Activated CD8-positive, alpha-beta memory T cell treated with anti-CD3 and anti-CD28 coated beads, Interleukin-2, amount 10 ng/mL, durations not matched to agents 7 days and 5 days (primary cell): ENCODE measurements around the gene PTPRN. TPM values are rescaled to one million over a fixed set of nuclear protein-coding genes. Genes with fewer than 3 reads are reported as not detected.
A peak's percentile ranks its signal among the peaks of the same experiment; 100 is the strongest.
"Not testable (repeated sequence)": the region's sequence is repeated elsewhere in the genome, so short reads cannot be mapped to it uniquely, and the experiment has no call there.

Experiments used
- ATAC-seq: fragments of 150-1000 bp; cut with Tn5 transposase; one replicate; pipeline ENCODE4 v1.10.0; 2021; ENCODE audit warnings: moderate library complexity
- CTCF ChIA-PET: fragments of 350-600 bp; sonication (Branson Sonifier 250); formaldehyde crosslinking; loops from one replicate; lab custom pipeline; 2021; ENCODE audit warnings: antibody characterized with exemption; lab: Charles Lee
- DNase-seq: peaks from one replicate; pipeline ENCODE4 v3.0.0-alpha.2; 2020
- H3K27ac Mint-ChIP-seq: one replicate; pipeline ENCODE4 v1.8.0; 2021; ENCODE audit warnings: mild to moderate bottlenecking, mixed read lengths
- H3K27me3 Mint-ChIP-seq: one replicate; pipeline ENCODE4 v1.8.0; 2021; ENCODE audit warnings: mixed read lengths
- H3K36me3 Mint-ChIP-seq: one replicate; pipeline ENCODE4 v1.8.0; 2021; ENCODE audit warnings: mild to moderate bottlenecking, mixed read lengths
- H3K4me1 Mint-ChIP-seq: one replicate; pipeline ENCODE4 v1.8.0; 2021; ENCODE audit warnings: mixed read lengths
- H3K4me3 Mint-ChIP-seq: one replicate; pipeline ENCODE4 v1.8.0; 2021; ENCODE audit warnings: mild to moderate bottlenecking, moderate library complexity, mixed read lengths
- H3K9me3 Mint-ChIP-seq: one replicate; pipeline ENCODE4 v1.8.0; 2022; ENCODE audit warnings: low read depth, mixed read lengths
- total RNA-seq, 2 experiments: library from RNA; stranded (reverse); gene quantifications; one replicate each; pipeline ENCODE4 v1.2.3, GENCODE V29; 2021

Gene PTPRN
- total RNA-seq, 2 experiments from 2014 or later = 0.28 TPM; not detected in 1

DNA sequence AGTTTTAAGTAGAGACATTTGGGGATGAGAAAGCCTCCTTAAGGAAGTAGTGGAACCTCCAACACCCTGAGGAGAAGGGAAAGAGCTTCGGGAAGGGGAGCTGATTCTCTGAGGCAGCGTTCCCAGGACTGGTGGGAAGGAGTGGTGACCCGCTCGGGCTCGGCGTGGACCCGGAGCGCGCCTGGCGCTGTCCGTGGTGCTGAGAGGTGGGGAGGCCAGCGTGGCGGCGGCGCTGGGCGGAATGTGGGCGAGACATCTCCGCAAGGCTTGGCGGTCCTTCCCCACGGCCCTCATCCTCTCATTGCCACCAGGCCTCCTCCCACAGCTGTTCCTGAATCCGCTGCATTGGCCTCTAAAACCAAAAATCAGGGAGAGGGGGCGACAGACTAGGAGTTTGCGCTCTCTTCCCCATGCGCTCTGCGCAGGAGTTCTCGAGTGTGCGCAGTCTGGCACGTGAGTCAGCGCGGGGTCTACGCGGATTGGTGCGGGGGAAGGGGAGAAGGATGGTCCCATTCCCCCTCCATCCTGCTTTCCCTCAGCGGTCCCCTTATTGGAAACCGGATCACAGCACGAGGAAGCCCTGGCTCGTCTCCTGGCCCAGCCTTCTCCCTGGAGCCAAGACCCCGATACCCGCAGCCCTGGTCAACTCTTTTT, 22.5 kb upstream of the PTPRN start:
- H3K27ac Mint-ChIP-seq = no peak overlapping the region
- peaks cover 2% of the 10 kb centered on the region for H3K9me3 Mint-ChIP-seq
- no peaks in the 10 kb centered on the region for H3K4me1 Mint-ChIP-seq
- peaks cover 73% of the 10 kb centered on the region for H3K27me3 Mint-ChIP-seq
- no peak overlapping the region for H3K4me3 Mint-ChIP-seq
- H3K36me3 Mint-ChIP-seq = no peaks in the 10 kb centered on the region
- CTCF ChIA-PET = no interaction called here
- ATAC-seq = peak; percentile 42
- no peak for DNase-seq

DNA sequence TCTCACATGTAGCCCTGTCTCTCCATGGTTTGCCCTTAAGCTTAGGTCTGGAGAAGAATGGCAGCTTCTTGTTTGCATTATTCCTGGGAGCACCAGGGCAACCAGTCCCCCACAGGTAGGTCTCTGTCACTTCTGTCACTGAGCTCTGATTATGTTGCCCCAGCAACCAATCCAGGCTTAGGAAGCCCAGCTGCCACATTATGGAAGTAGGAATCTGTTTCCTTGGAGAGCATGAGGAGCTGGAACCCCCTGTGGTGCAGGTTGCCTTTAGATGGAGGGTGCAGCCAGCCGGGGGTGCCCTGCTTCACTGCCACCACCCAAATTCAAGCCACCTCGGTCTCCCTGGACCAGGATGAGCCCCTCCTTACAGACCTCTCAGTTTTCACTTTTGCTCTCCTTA, 18.5 kb upstream of the PTPRN start:
- peaks cover 2% of the 10 kb centered on the region for H3K9me3 Mint-ChIP-seq
- H3K36me3 Mint-ChIP-seq = no peaks in the 10 kb centered on the region
- ATAC-seq (no peak), DNase-seq (no peak)
- no peak overlapping the region for H3K27ac Mint-ChIP-seq
- CTCF ChIA-PET = no interaction called here
- peaks cover 68% of the 10 kb centered on the region for H3K27me3 Mint-ChIP-seq
- no peaks in the 10 kb centered on the region for H3K4me1 Mint-ChIP-seq
- no peak overlapping the region for H3K4me3 Mint-ChIP-seq

GRCh38 chr2:219325657-219326315, 16.6 kb upstream of the PTPRN start:
- peaks cover 2% of the 10 kb centered on the region for H3K4me1 Mint-ChIP-seq
- H3K27me3 Mint-ChIP-seq = peaks cover 63% of the 10 kb centered on the region
- no peak overlapping the region for H3K27ac Mint-ChIP-seq
- CTCF ChIA-PET = interaction anchor here (1.1 kb wide), 1 partner anchor 10 kb away, joined by 3 read pairs; no protein-coding TSS in a partner anchor
- no peaks in the 10 kb centered on the region for H3K9me3 Mint-ChIP-seq
- DNase-seq = no peak
- ATAC-seq = no peak
- H3K4me3 Mint-ChIP-seq = no peak overlapping the region
- H3K36me3 Mint-ChIP-seq = no peaks in the 10 kb centered on the region

GRCh38 chr2:219325136-219325535, 15.9 kb upstream of the PTPRN start:
- Mint-ChIP-seq H3K36me3 (no peaks in the 10 kb centered on the region), H3K27ac (no peak overlapping the region), H3K4me3 (no peak overlapping the region), H3K4me1 (peaks cover 3% of the 10 kb centered on the region), H3K9me3 (no peaks in the 10 kb centered on the region), H3K27me3 (peaks cover 56% of the 10 kb centered on the region)
- CTCF ChIA-PET = no interaction called here
- ATAC-seq (no peak), DNase-seq (no peak)

DNA sequence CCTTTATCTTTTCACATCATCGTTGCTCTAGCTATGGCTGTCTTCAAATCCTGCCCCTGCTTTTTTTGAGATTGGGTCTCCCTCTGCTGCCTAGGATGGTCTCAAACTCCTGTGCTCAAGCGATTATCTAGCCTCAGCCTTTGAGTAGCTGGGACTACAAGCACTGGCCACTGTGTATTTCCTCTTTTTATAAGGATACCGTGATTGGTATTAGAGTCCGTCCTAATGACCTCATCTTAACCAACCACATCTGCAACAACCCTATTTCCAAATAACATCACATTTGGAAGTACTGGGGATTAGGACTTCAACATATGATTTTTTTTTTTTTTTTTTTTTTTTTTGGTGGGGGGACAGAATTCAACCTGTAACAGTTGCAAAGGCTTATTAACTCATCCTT, 14.2 kb upstream of the PTPRN start:
- CTCF ChIA-PET = no interaction called here
- Mint-ChIP-seq H3K36me3 (no peaks in the 10 kb centered on the region), H3K4me1 (peaks cover 3% of the 10 kb centered on the region), H3K9me3 (no peaks in the 10 kb centered on the region), H3K4me3 (no peak overlapping the region), H3K27ac (no peak overlapping the region), H3K27me3 (peaks cover 45% of the 10 kb centered on the region)
- DNase-seq = no peak
- no peak for ATAC-seq

DNA sequence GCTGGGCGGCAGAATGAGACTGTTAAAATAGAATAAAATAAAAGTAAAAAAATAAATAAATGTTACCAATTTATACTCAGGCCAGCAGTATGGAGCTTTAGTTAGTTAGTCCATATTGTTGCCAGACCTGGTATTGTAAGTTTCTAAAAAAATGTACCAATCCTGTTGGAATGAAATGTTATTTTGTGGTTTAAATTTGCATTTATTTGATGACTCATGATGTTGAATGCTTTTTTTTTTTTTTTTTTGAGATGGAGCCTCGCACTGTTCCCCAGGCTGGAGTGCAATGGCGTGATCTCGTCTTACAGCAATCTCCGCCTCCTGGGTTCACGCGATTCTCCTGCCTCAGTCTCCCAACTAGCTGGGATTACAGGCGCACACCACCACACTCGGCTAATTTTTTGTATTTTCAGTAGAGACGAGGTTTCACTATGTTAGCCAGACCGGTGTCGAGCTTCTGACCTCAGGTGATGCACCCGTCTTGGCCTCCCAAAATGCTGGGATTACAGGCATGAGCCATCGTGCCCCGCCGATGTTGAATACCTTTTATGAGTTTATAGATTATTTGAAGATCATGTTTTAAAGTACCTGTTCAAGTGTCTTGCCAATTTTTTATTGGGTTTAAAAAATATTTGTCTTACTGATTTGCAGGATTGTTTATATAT, 5.7 kb upstream of the PTPRN start:
- Mint-ChIP-seq H3K27me3 (peaks cover 14% of the 10 kb centered on the region), H3K36me3 (no peaks in the 10 kb centered on the region), H3K4me1 (no peaks in the 10 kb centered on the region), H3K9me3 (no peaks in the 10 kb centered on the region), H3K27ac (no peak overlapping the region), H3K4me3 (no peak overlapping the region)
- CTCF ChIA-PET = interaction anchor here (1.0 to 1.3 kb wide), 2 partner anchors 20 to 195 kb away, joined by 3 to 4 read pairs; no protein-coding TSS in a partner anchor
- DNase-seq (no peak), ATAC-seq (no peak)

- CTCF ChIA-PET = interaction anchor here (0.9 kb wide), 1 partner anchor 153 kb away, joined by 3 read pairs; no protein-coding TSS in a partner anchor
- ATAC-seq, H3K36me3 Mint-ChIP-seq, H3K9me3 Mint-ChIP-seq, H3K27ac Mint-ChIP-seq, H3K4me3 Mint-ChIP-seq, DNase-seq, H3K4me1 Mint-ChIP-seq: not testable (repeated sequence)
- peaks cover 27% of the 10 kb centered on the region for H3K27me3 Mint-ChIP-seq
Measured at GRCh38 chr2:219312683-219313263, 3.6 kb upstream of the PTPRN start.

DNA sequence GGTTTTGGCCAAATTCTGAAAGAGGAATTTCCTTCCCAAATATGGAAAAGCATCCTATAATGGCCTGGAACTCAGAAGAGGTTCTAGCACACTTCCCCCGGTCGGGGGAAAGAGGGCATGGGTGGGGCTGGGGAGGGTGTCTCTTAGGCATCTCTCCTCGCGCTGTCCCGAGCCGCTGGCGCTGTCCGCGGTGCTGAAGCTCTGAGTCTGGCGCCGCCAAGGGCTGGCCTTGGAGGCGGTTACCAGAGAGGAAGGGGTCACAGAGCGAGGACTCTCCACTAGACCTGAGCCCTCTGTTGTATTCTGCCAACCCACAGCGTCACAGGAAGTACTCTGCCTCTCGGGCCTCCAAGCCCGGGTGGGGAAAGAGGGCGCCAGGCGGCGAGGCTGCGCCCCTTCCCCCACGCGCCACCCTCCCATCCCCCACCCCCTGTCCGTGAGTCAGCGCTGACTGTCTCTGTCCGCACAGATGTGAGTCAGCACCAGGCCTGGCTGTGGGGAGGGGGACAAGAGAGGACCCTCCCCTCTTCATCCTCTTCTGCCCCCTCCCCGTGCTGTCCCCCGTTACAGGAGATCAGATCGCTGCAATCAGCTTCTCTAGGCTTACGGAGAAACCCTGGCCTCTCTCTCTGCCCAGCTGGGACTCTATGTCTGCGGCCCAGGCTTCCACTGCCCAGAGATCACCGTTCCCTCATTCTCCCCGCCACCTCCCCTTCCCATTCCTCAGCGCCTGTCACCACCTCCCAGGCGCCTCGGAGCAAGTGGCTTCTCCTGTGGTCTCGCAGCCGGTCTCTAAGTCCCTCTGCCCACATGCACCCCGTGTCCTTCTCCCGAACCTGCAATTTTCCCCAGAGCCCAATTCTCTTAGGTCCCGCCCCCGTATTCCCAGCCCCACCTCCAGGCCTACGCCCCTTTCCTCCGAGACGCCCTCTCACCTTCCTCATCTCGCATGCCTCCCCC, 779 bp downstream of the PTPRN start:
- Mint-ChIP-seq H3K9me3 (no peaks in the 10 kb centered on the region), H3K27ac (no peak overlapping the region), H3K4me3 (no peak overlapping the region), H3K36me3 (no peaks in the 10 kb centered on the region), H3K4me1 (no peaks in the 10 kb centered on the region), H3K27me3 (peaks cover 55% of the 10 kb centered on the region)
- peak; percentile 79 for DNase-seq
- CTCF ChIA-PET = interaction anchor here (0.6 to 1.4 kb wide), 4 partner anchors 13 to 279 kb away, joined by 3 to 7 read pairs (median 3); no protein-coding TSS in a partner anchor
- ATAC-seq = peak; percentile 94

DNA sequence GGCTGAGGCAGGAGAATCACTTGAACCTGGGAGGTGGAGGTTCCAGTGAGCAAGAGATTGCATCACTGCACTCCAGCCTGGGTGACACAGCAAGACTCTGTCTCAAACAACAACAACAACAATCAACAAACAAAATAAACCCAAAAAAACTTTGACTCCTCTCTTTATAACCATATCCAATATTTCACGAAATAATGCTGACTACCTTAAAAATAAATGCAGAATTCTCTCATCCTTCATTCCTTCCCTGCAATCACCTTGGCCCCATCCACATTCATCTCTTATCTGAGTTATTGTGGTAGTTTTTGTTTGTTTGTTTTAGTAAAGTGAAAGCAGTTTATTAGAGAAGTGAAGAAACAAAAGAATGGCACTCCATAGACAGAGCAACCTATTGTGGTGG, 3.2 kb downstream of the PTPRN start:
- no peak overlapping the region for H3K27ac Mint-ChIP-seq
- no peaks in the 10 kb centered on the region for H3K4me1 Mint-ChIP-seq
- H3K36me3 Mint-ChIP-seq = no peaks in the 10 kb centered on the region
- H3K4me3 Mint-ChIP-seq = no peak overlapping the region
- peaks cover 67% of the 10 kb centered on the region for H3K27me3 Mint-ChIP-seq
- H3K9me3 Mint-ChIP-seq = no peaks in the 10 kb centered on the region
- DNase-seq (no peak), ATAC-seq (no peak)
- CTCF ChIA-PET = interaction anchor here (0.7 kb wide), 1 partner anchor 27 kb away, joined by 3 read pairs; the partner anchor contains the start of gene DNAJB2

GRCh38 chr2:219304223-219304622, 5.0 kb downstream of the PTPRN start:
- ATAC-seq (no peak), DNase-seq (no peak)
- H3K4me3 Mint-ChIP-seq = no peak overlapping the region
- H3K27me3 Mint-ChIP-seq = peaks cover 69% of the 10 kb centered on the region
- CTCF ChIA-PET = interaction anchor here (1.6 kb wide), 1 partner anchor 9 kb away, joined by 6 read pairs; no protein-coding TSS in a partner anchor
- H3K9me3 Mint-ChIP-seq = no peaks in the 10 kb centered on the region
- H3K36me3 Mint-ChIP-seq = no peaks in the 10 kb centered on the region
- no peak overlapping the region for H3K27ac Mint-ChIP-seq
- peaks cover under 1% of the 10 kb centered on the region for H3K4me1 Mint-ChIP-seq

GRCh38 chr2:219302412-219302968, 6.7 kb downstream of the PTPRN start:
- H3K4me3 Mint-ChIP-seq = no peak overlapping the region
- no peak overlapping the region for H3K27ac Mint-ChIP-seq
- DNase-seq = no peak
- H3K4me1 Mint-ChIP-seq = peaks cover 5% of the 10 kb centered on the region
- no peaks in the 10 kb centered on the region for H3K36me3 Mint-ChIP-seq
- no peaks in the 10 kb centered on the region for H3K9me3 Mint-ChIP-seq
- ATAC-seq = no peak
- peaks cover 63% of the 10 kb centered on the region for H3K27me3 Mint-ChIP-seq
- CTCF ChIA-PET = interaction anchor here (1.1 to 1.4 kb wide), 3 partner anchors 7 to 50 kb away, joined by 3 to 4 read pairs (median 3); partner anchors contain the start of gene TUBA4B

DNA sequence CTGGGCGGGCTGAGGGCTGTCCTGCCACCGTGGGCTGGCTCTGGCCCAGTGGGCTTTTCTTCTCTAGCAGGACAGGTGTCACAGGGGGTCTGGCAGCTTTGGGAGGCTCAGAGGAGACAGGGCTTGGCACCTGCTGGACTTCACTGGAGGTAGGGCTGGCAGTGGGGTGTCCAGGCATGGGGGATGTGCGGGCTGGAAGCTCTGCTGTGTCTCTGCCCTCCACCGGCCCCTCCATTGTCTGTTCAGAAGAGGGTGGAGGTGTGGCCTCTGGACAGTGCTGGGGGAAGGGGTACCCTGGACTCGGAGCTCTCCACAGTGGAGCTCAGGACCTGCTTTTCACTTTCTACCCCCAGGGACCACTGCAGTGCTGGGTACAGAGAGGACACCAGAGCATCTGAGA, 9.2 kb downstream of the PTPRN start:
- ATAC-seq (no peak), DNase-seq (no peak)
- Mint-ChIP-seq H3K9me3 (no peaks in the 10 kb centered on the region), H3K27me3 (peaks cover 56% of the 10 kb centered on the region), H3K36me3 (no peaks in the 10 kb centered on the region), H3K27ac (no peak overlapping the region), H3K4me3 (no peak overlapping the region), H3K4me1 (peaks cover 9% of the 10 kb centered on the region)
- CTCF ChIA-PET = interaction anchor here (0.8 to 4.4 kb wide), 17 partner anchors 9 to 304 kb away, joined by 3 to 32 read pairs (median 4); partner anchors contain the start of genes NHEJ1 and PTPRN
